H1 (cell line): Measurements from ENCODE around the gene TPP1. TPM values are rescaled to one million over a fixed set of nuclear protein-coding genes. Genes with fewer than 3 reads are reported as not detected.

Experiments used
- ASH2L ChIP-seq: fragments of 200-600, 300-600 bp; sonication (generic); IDR thresholded peaks from one replicate; pipeline ENCODE4 v1.7.1; 2017; ENCODE audit warnings: low read length
- CHD1 ChIP-seq: IDR thresholded peaks from 2 replicates; pipeline ENCODE4 v1.6.1; 2012; ENCODE audit warnings: low read depth, low read length, improper control_type of control experiment
- CHD7 ChIP-seq: fragments of 300-600 bp; sonication (generic); IDR thresholded peaks from 2 replicates; pipeline ENCODE4 v1.7.1; 2012; ENCODE audit warnings: low read length, moderate library complexity, mild to moderate bottlenecking, inconsistent platforms; ENCODE audit not compliant: insufficient replicate concordance
- E2F6 ChIP-seq: IDR thresholded peaks from 2 replicates; pipeline ENCODE4 v1.6.1; 2012; ENCODE audit warnings: inconsistent platforms
- EP300 ChIP-seq, 2 experiments: IDR thresholded peaks; 1 replicate in 1 of 2; 2 replicates in 1 of 2; pipeline ENCODE4 v1.6.1; 2011 to 2012; ENCODE audit warnings: low read depth in 2 of 2, low read length in 2 of 2, mild to moderate bottlenecking in 2 of 2, borderline replicate concordance in 1 of 2, inconsistent platforms in 1 of 2, moderate library complexity in 1 of 2
- KDM5A ChIP-seq: fragments of 200-600 bp; IDR thresholded peaks from 2 replicates; pipeline ENCODE4 v1.7.1; 2012; ENCODE audit warnings: mild to moderate bottlenecking, low read length, inconsistent platforms, mixed read lengths
- POLR2A ChIP-seq, 2 experiments: IDR thresholded peaks; 1 replicate in 1 of 2; 2 replicates in 1 of 2; pipeline ENCODE4 v1.6.1; 2011; ENCODE audit warnings: low read depth in 2 of 2, low read length in 2 of 2, mild to moderate bottlenecking in 2 of 2; ENCODE audit errors: control extremely low read depth in 1 of 2
- SIX5 ChIP-seq: IDR thresholded peaks from 2 replicates; pipeline ENCODE4 v1.6.1; 2011; ENCODE audit warnings: mild to moderate bottlenecking, low read depth, low read length
- TCF12 ChIP-seq: IDR thresholded peaks from 2 replicates; pipeline ENCODE4 v1.6.1; 2011; ENCODE audit warnings: low read depth, mild to moderate bottlenecking, low read length
- YY1 ChIP-seq: IDR thresholded peaks from 2 replicates; pipeline ENCODE4 v1.6.1; 2011; ENCODE audit warnings: low read depth, mild to moderate bottlenecking, low read length
- polyA plus RNA-seq, 7 experiments: library from polyadenylated mRNA; depleted of rRNA in 3 of 7; stranded (reverse) in 5 of 7; unstranded in 2 of 7; fragments of >200 nt in 5 of 7; fragments of 200-250 nt in 2 of 7; gene quantifications; 1 replicate in 5 of 7; 2 replicates in 1 of 7; 4 replicates in 1 of 7; pipeline versions ENCODE4 v1.2.1 to v1.2.3, GENCODE V29; 2011 to 2013; ENCODE audit warnings: missing spikeins in 2 of 7, mixed read lengths in 2 of 7
- total RNA-seq: library from RNA; stranded (reverse); fragmentation: NEBNext Ultra II Directional; extraction: Animal tissue kit (Norgen Biotek cat#: 25700); gene quantifications from 2 replicates; pipeline ENCODE4 v1.2.1, GENCODE V29; 2021

Gene TPP1
- total and polyA plus RNA-seq, 2 of the 8 experiments (the other 6 are each of a cell fraction or from before 2014, with no cell fraction given): 36.1 to 77.5 TPM

- TF ChIP-seq CHD7 (no peak), YY1 (no peak; the same call in 1 of the 2 replicates), CHD1 (no peak), ASH2L (peak; percentile 59), SIX5 (no peak), EP300 (IDR thresholded peaks at IDR 0.05; ENCODE audit: borderline replicate concordance in 1 of 2, low read depth in 2 of 2, low read length in 2 of 2) (peak in 1 of 2 experiments; percentile 79; a peak in 1 of 3 replicates), POLR2A (IDR thresholded peaks at IDR 0.05; ENCODE audit: control extremely low read depth in 1 of 2, low read depth in 2 of 2, low read length in 2 of 2) (peak in 1 of 2 experiments; percentile 81; a peak in 2 of 3 replicates), E2F6 (peak; percentile 75), KDM5A (0 out of 2 replicates have a peak, but pooled peaks have one; percentile 7), TCF12 (no peak)
These were observed 15.7 kb downstream of the TPP1 start, which contains the start of the genes ILK and RRP8 (continued) for GRCh38 chr11:6603287-6604080.
